ENCODE results near the gene ANKRD44. TPM values are rescaled to one million over a fixed set of nuclear protein-coding genes. Genes with fewer than 3 reads are reported as not detected.

Gene ANKRD44
- total and polyA plus RNA-seq, 2 of the 8 experiments (the other 6 are each of a cell fraction or from before 2014, with no cell fraction given), result 1.2 to 1.3 TPM

DNA sequence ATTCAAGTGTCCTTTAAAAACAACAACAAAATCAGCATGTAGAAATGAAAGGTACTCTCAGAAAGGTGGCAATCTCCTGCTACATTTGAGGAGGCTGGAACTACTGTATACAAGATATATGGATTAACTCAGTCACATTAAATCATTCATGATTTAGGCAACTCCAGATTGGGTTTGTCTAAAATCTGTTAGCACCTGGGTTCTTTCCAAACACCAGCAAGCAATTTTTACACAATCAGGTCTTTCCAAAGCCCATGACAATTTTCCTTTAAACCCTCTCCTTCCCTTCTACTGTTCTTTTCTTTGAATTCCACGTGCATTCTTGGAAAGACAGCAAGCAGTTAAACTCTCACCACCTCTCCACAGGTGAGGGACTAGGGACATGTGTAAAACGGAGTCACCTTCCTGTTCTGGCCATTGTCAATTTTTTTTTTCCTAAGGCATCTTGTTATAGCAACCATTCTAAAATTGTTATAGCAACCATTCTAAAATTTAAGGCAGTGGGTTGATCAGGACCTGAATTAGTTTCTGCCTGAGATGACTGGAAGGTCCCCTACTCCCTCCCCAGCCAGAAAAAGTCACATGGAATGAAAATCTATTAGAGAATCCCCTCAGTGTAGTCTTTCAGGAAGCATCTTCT lies 113.9 kb downstream of the ANKRD44 start:
- CTCF ChIA-PET (ENCODE audit: partially characterized antibody), result interaction anchor here (1.4 to 1.8 kb wide), 2 partner anchors 83 to 152 kb away, joined by 4 to 6 read pairs; no protein-coding TSS in a partner anchor

More for the DNA sequence above, 113.9 kb downstream of the ANKRD44 start:
- POLR2A ChIA-PET (ENCODE audit: partially characterized antibody), result no interaction called here
- Histone ChIP-seq H4K8ac (ENCODE audit: extremely low read depth, insufficient read depth, low read length) (no peak overlapping the region), H3K14ac (ENCODE audit: insufficient read length) (no peak overlapping the region), H3K4me1 (replicated peaks in 1 of 4; ENCODE audit: control insufficient read depth in 3 of 4, insufficient read depth in 4 of 4, low read length in 3 of 4) (no peaks in the 10 kb centered on the region), H2BK120ac (replicated peaks; ENCODE audit: low read depth, low read length) (no peak overlapping the region), H2BK5ac (ENCODE audit: low read depth, low read length) (no peak overlapping the region), H4K20me1 (replicated peaks in 1 of 2; ENCODE audit: control insufficient read depth in 1 of 2, insufficient read depth in 2 of 2, low read length in 2 of 2) (no peaks in the 10 kb centered on the region), H3K79me1 (ENCODE audit: low read depth, low read length) (no peaks in the 10 kb centered on the region), H4K5ac (ENCODE audit: insufficient read length, low read depth, low read length) (no peak overlapping the region), H2BK12ac (ENCODE audit: low read depth, low read length) (no peak overlapping the region), H2BK15ac (ENCODE audit: low read length) (no peak overlapping the region), H3K4ac (replicated peaks; ENCODE audit: insufficient read length, low read depth, low read length) (no peak overlapping the region), H2AK5ac (ENCODE audit: low read depth, low read length) (no peak overlapping the region), H4K91ac (replicated peaks; ENCODE audit: insufficient read length, low read length) (no peak overlapping the region), H3K36me3 (ENCODE audit: control insufficient read depth in 2 of 4, insufficient read depth in 4 of 4, low read length in 3 of 4) (no peaks in the 10 kb centered on the region), H2AFZ (ENCODE audit: low read length) (no peak overlapping the region), H3K4me3 (ENCODE audit: extremely low read depth in 1 of 4, insufficient read depth in 2 of 4, low read depth in 3 of 4, low read length in 4 of 4) (no peak overlapping the region), H2BK20ac (ENCODE audit: low read length) (no peak overlapping the region), H3K27ac (ENCODE audit: low read depth, low read length) (no peak overlapping the region), H3K9ac (replicated peaks in 1 of 4; ENCODE audit: extremely low read depth in 1 of 4, low read depth in 3 of 4, low read length in 3 of 4) (no peak overlapping the region), H3K27me3 (replicated peaks in 1 of 4; ENCODE audit: control insufficient read depth in 3 of 4, extremely low read depth in 1 of 4, insufficient read depth in 3 of 4, low read length in 3 of 4) (no peaks in the 10 kb centered on the region), H3K4me2 (ENCODE audit: insufficient read depth in 1 of 2, low read depth in 2 of 2, low read length in 2 of 2) (no peak overlapping the region), H3K56ac (replicated peaks; ENCODE audit: insufficient read length, low read depth, low read length) (no peak overlapping the region), H3K79me2 (ENCODE audit: control insufficient read depth in 1 of 2, insufficient read depth in 2 of 2, low read length in 2 of 2) (no peaks in the 10 kb centered on the region), H3K18ac (ENCODE audit: extremely low read depth, low read length) (no peak overlapping the region), H3K23ac (ENCODE audit: insufficient read length) (no peak overlapping the region), H3K9me3 (ENCODE audit: insufficient read depth in 2 of 2, low read depth in 1 of 2, low read length in 1 of 2) (no peaks in the 10 kb centered on the region), H3K23me2 (ENCODE audit: low read depth, low read length) (no peaks in the 10 kb centered on the region)
- FAIRE-seq, result no peak
- TF ChIP-seq TCF12 (IDR thresholded peaks at IDR 0.05; ENCODE audit: low read depth, low read length) (no peak), TAF7 (optimal IDR thresholded peaks at IDR 0.05; ENCODE audit: borderline replicate concordance, low read depth, low read length) (no peak), POLR2A (IDR thresholded peaks at IDR 0.05; ENCODE audit: control extremely low read depth in 1 of 2, low read depth in 2 of 2, low read length in 2 of 2) (no peak), MAFK (IDR thresholded peaks at IDR 0.05; ENCODE audit: low read depth, low read length) (no peak)
- TF ChIP-seq, protein P1, sequence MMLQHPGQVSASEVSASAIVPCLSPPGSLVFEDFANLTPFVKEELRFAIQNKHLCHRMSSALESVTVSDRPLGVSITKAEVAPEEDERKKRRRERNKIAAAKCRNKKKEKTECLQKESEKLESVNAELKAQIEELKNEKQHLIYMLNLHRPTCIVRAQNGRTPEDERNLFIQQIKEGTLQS (IDR thresholded peaks at IDR 0.05; ENCODE audit: insufficient read depth, low read depth, low read length), result no peak
- 19% methylated on average over 2 of the region's 2 CpGs; no CpG with 5 or more reads in 1 of the 2 experiments for WGBS, 2 experiments (ENCODE audit: extremely low coverage in 1 of 2, insufficient coverage in 1 of 2, insufficient read length in 1 of 2, insufficient replicate concordance in 2 of 2, low coverage in 1 of 2, low lambda C conversion rate in 2 of 2, missing lambda C conversion rate in 1 of 2)
- DNase-seq (ENCODE audit: low read depth in 1 of 2, low spot score in 2 of 2), result no peak

Measured in H1 (cell line).